GM12891 (cell line): ENCODE results near the gene CDH23.

Source experiments
- DNase-seq: peaks from one replicate; pipeline ENCODE4 v3.0.0; 2011; ENCODE audit warnings: low spot score; ENCODE audit not compliant: insufficient read length
- FAIRE-seq: peaks from 2 replicates; lab custom pipeline; 2011; peaks lifted over from hg19 to GRCh38; lab: Jason Lieb, UNC
- PAX5 ChIP-seq: IDR thresholded peaks from 2 replicates; pipeline ENCODE4 v1.6.1; 2011; ENCODE audit warnings: low read length, moderate library complexity, mild to moderate bottlenecking; ENCODE audit not compliant: insufficient read depth, severe bottlenecking
- POLR2A ChIP-seq: IDR thresholded peaks from 2 replicates; pipeline ENCODE4 v1.6.1; 2011; ENCODE audit warnings: low read depth, low read length, control low read depth
- POLR2AphosphoS5 ChIP-seq: IDR thresholded peaks from 2 replicates; pipeline ENCODE4 v1.6.1; 2011; ENCODE audit warnings: low read depth, low read length, control low read depth
- POU2F2 ChIP-seq: IDR thresholded peaks from 2 replicates; pipeline ENCODE4 v1.6.1; 2011; ENCODE audit warnings: low read depth, mild to moderate bottlenecking, control low read depth, low read length, moderate library complexity
- SPI1 ChIP-seq: IDR thresholded peaks from 2 replicates; pipeline ENCODE4 v1.6.1; 2011; ENCODE audit warnings: low read depth, low read length, control low read depth
- TAF1 ChIP-seq: IDR thresholded peaks from 2 replicates; pipeline ENCODE4 v1.6.1; 2011; ENCODE audit warnings: low read depth, low read length, control low read depth

The CDH23 gene

GRCh38 chr10:71390461-71390835 is 6.3 kb upstream of the CDH23 start:
- no peak for TF ChIP-seq PAX5
- TF ChIP-seq POU2F2: no peak
- no peak for TF ChIP-seq POLR2A
- TF ChIP-seq POLR2AphosphoS5: no peak
- TF ChIP-seq TAF1: no peak
- no peak for TF ChIP-seq SPI1
- DNase-seq: no peak
- no peak for FAIRE-seq

- TF ChIP-seq PAX5: no peak
- TF ChIP-seq SPI1: no peak
- no peak for TF ChIP-seq POLR2A
- no peak for TF ChIP-seq POU2F2
- TF ChIP-seq TAF1: no peak
- no peak for TF ChIP-seq POLR2AphosphoS5
- DNase-seq (no peak), FAIRE-seq (no peak)
Observed at GRCh38 chr10:71390921-71391690, 5.6 kb upstream of the CDH23 start.

- TF ChIP-seq SPI1 (no peak), TAF1 (no peak), POU2F2 (no peak), PAX5 (no peak), POLR2AphosphoS5 (no peak), POLR2A (no peak)
- no peak for FAIRE-seq
- DNase-seq: no peak
Observed at GRCh38 chr10:71391701-71392100, 5.0 kb upstream of the CDH23 start.

DNA sequence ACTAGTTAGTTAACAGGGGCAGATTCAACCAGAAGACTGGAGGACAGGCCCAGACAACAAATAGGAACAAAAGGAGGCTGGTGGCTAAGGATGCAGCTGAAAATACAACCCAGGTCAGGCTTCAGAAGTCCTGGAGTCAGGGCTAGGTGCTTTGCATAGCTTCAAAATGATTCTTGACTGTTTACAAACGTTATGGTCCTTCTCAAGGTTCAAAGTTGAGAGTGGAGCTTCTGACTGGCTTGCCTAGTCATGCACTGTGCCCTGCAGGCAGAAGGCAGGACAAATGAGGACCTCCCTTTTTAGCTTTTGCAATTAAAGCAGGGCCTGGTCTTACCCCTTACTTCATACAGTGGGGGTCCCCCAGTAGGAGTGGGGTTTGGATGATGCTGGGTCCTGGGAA is 4.4 kb upstream of the CDH23 start:
- FAIRE-seq: no peak
- TF ChIP-seq POLR2A (no peak), TAF1 (no peak), POU2F2 (no peak), SPI1 (no peak), POLR2AphosphoS5 (no peak), PAX5 (no peak)
- DNase-seq: no peak

GRCh38 chr10:71392791-71393781 is 3.6 kb upstream of the CDH23 start:
- FAIRE-seq: no peak
- TF ChIP-seq SPI1: no peak
- TF ChIP-seq POU2F2: no peak
- no peak for TF ChIP-seq TAF1
- no peak for TF ChIP-seq POLR2A
- no peak for TF ChIP-seq POLR2AphosphoS5
- TF ChIP-seq PAX5: no peak
- no peak for DNase-seq

DNA sequence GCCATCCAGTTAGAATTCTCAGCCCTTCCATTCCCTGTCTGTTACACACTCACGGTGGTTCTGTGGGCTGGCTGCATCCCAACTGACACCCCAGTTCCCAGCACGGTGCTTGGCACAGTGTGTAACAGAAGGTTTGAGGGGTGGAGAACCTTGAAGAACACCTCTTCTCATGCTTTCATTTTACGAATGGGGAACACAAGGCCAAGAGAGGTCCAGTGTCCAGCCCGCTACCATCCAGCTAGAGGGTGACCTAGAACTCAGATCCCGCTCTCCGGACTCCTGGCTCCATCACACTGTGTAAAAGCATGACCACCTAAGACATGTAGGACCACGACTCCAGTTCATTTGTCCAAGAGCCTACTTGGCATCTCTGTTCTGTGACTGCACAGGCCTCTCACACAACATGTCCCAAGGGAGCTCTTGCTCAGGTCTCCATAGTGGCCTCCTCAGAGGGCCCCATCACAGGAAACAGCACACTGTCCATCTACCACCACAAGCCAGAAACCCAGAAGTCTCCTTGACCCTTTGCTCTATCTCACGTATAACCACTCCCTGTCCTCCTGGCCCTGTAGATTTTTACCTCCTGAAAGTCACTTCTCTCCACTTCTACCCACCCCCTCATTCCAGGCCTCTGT is 2.8 kb upstream of the CDH23 start:
- FAIRE-seq (no peak), DNase-seq (no peak)
- TF ChIP-seq SPI1 (no peak), POU2F2 (no peak), POLR2AphosphoS5 (no peak), PAX5 (no peak)

- no peak for FAIRE-seq
- no peak for DNase-seq
- no peak for TF ChIP-seq TAF1
- no peak for TF ChIP-seq POLR2AphosphoS5
- TF ChIP-seq PAX5: no peak
- TF ChIP-seq POU2F2: no peak
- no peak for TF ChIP-seq POLR2A
- no peak for TF ChIP-seq SPI1
Observed at GRCh38 chr10:71394926-71395562, 1.7 kb upstream of the CDH23 start.

DNA sequence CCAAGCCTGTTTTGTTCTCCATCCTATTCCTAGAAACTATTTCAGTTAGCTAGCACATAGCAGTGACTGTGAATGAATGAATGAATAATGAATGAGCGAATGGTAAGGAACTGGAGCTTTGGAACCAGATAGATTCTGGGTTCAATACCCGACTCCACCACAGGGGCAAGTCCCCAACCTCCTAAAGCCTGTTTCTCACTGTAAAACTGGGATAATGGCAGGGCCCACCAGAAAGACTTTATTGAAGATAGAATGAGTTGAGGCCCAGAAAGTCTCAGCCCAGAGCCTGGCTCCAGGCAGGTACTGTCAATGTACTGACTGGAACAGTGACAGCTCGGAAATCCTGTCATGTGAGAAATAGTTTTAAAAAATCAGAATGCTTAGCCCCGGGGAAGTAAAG is 1.1 kb upstream of the CDH23 start:
- TF ChIP-seq POLR2A (no peak), TAF1 (no peak), POU2F2 (no peak), PAX5 (no peak), POLR2AphosphoS5 (no peak), SPI1 (no peak)
- DNase-seq: no peak
- no peak for FAIRE-seq
